DND-41 (cell line): ENCODE data around the gene IQCE.

ENCODE experiments used
- CTCF ChIP-seq: IDR thresholded peaks from 2 replicates; pipeline ENCODE4 v1.5.1; 2012; ENCODE audit warnings: borderline replicate concordance, low read length, moderate library complexity, mild to moderate bottlenecking; ENCODE audit not compliant: poor library complexity, severe bottlenecking; ENCODE audit errors: extremely low read depth
- EZH2 ChIP-seq: IDR thresholded peaks from 3 replicates; pipeline ENCODE4 v1.6.1; 2012; ENCODE audit warnings: borderline replicate concordance, low read depth, mild to moderate bottlenecking, moderate library complexity, low read length, inconsistent platforms; ENCODE audit not compliant: severe bottlenecking

DNA sequence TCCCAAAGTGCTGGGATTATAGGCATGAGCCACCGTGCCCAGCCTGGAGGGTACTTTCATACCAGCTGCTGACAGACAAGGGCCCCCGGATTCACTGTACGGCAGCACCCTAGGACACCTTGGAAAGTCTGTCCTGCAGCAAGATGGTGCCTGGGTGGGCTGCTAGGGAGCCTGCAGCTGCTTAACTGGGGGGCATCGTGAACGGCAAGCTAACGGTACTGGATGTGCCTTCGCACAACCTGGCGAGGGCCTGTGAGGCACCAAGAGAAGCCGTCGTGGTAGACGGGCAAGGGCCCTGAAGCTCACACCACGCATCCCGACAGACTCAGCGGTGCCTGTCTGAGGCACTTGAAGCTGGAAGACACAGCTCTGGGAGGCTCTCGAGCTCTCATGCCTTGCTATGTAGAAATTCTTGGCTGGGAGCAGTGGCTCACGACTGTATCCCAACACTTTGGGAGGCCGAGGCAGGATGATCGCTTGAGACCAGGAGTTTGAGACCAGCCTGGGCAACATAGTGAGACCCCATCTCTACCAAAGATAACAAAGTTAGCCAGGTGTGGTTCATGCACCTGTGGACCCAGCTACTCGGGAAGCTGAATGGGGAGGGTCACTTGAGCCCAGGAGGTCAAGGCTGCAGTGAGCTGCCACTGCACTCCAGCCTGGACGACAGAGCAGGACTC lies 12.9 kb upstream of the IQCE start:
- TF ChIP-seq CTCF (no peak), EZH2 (no peak)
